Panc1 (cell line): ENCODE data around the gene CYSTM1. TPM values are rescaled to one million over a fixed set of nuclear protein-coding genes. Genes with fewer than 3 reads are reported as not detected.

Source experiments
- ATAC-seq: fragments of 200-7000 bp; cut with Tn5 transposase; 2 replicates; pipeline ENCODE4 v1.9.1; 2020; ENCODE audit warnings: mild to moderate bottlenecking, moderate library complexity
- BruUV-seq: library from RNA; stranded (reverse); fragments of 400-500 nt; replicated peaks from 2 replicates; lab custom pipeline; 2021; lab: Mats Ljungman, UMichigan
- CTCF ChIA-PET: fragments of 300-600 bp; sonication (Branson Sonifier 250); formaldehyde crosslinking; loops from one replicate; lab custom pipeline; 2022; ENCODE audit warnings: antibody characterized with exemption; lab: Charles Lee
- POLR2A ChIA-PET: fragments of 300-600 bp; sonication (Branson Sonifier 250); formaldehyde crosslinking; loops from one replicate; lab custom pipeline; 2022; ENCODE audit warnings: antibody characterized with exemption; lab: Charles Lee
- DNase-seq: peaks from one replicate; pipeline ENCODE4 v3.0.0-alpha.2; 2010; ENCODE audit warnings: low read depth, low spot score
- H3K27ac ChIP-seq: 2 replicates; pipeline ENCODE4 v1.5.1; 2011; ENCODE audit warnings: mild to moderate bottlenecking, low read length, inconsistent platforms
- H3K27me3 ChIP-seq: fragments of 200-500 bp; sonication (Bioruptor generic); 2 replicates; pipeline ENCODE4 v1.6.0; 2014; ENCODE audit warnings: low read length, inconsistent platforms; ENCODE audit not compliant: control insufficient read depth, insufficient read depth
- H3K36me3 ChIP-seq: fragments of 200-500 bp; sonication (Bioruptor generic); 2 replicates; pipeline ENCODE4 v1.5.1; 2014; ENCODE audit warnings: inconsistent platforms, mild to moderate bottlenecking, low read length, moderate library complexity; ENCODE audit not compliant: control insufficient read depth, insufficient read depth
- H3K4me1 ChIP-seq: 2 replicates; pipeline ENCODE4 v1.5.1; 2011; ENCODE audit warnings: inconsistent platforms, mild to moderate bottlenecking, low read length, moderate library complexity; ENCODE audit not compliant: control insufficient read depth, insufficient read depth
- H3K4me3 ChIP-seq, 2 experiments: 2 replicates each; pipeline ENCODE4 v1.5.1; 2011 to 2012; ENCODE audit warnings: low read depth in 2 of 2, low read length in 2 of 2, mild to moderate bottlenecking in 2 of 2, inconsistent platforms in 1 of 2, moderate library complexity in 1 of 2
- H3K9me3 ChIP-seq: fragments of 200-500 bp; sonication (Bioruptor generic); 2 replicates; pipeline ENCODE4 v1.5.1; 2014; ENCODE audit warnings: low read depth, mild to moderate bottlenecking, inconsistent platforms, low read length, moderate library complexity; ENCODE audit not compliant: control insufficient read depth, insufficient read depth
- POLR2AphosphoS5 ChIP-seq: IDR thresholded peaks from 2 replicates; pipeline ENCODE4 v1.6.1; 2012; ENCODE audit warnings: mild to moderate bottlenecking, low read depth, low read length, moderate library complexity
- SIN3A ChIP-seq: IDR thresholded peaks from 2 replicates; pipeline ENCODE4 v1.6.1; 2012; ENCODE audit warnings: low read depth, mild to moderate bottlenecking, low read length, moderate library complexity, borderline replicate concordance; ENCODE audit not compliant: insufficient read depth
- TCF7L2 ChIP-seq: IDR thresholded peaks from 2 replicates; pipeline ENCODE4 v1.6.1; 2011; ENCODE audit warnings: mild to moderate bottlenecking, low read depth, low read length, inconsistent platforms
- in situ Hi-C: cut with HindIII; loops from 2 replicates; pipeline ENCODE4 v1.10.0; 2016; ENCODE audit warnings: low sequenced_read_pairs, low pct_unique_long_range_greater_than_20kb
- intact Hi-C: fragments of 100-400 bp; cut with micrococcal nuclease; formaldehyde crosslinking; loops from one replicate; pipeline ENCODE4 v1.10.0; 2022; ENCODE audit not compliant: unreplicated experiment
- total RNA-seq: library from RNA; stranded (reverse); gene quantifications from one replicate; pipeline ENCODE4 v1.2.1, GENCODE V29; 2021; ENCODE audit not compliant: unreplicated experiment
- TF ChIP-seq, protein P1 (sequence below), 2 experiments: IDR thresholded peaks; 2 replicates each; pipeline ENCODE4 v1.6.1; 2011 to 2012; ENCODE audit warnings: low read depth in 2 of 2, control low read depth in 1 of 2, low read length in 1 of 2, mild to moderate bottlenecking in 1 of 2, moderate library complexity in 1 of 2; ENCODE audit not compliant: insufficient read depth in 1 of 2
- TF ChIP-seq, protein P2 (sequence below): fragments of 450-650 bp; IDR thresholded peaks from 2 replicates; pipeline ENCODE4 v1.5.1; 2017; ENCODE audit warnings: mild to moderate bottlenecking

Gene CYSTM1
- total RNA-seq, 1 experiment from 2014 or later = 126 TPM

DNA sequence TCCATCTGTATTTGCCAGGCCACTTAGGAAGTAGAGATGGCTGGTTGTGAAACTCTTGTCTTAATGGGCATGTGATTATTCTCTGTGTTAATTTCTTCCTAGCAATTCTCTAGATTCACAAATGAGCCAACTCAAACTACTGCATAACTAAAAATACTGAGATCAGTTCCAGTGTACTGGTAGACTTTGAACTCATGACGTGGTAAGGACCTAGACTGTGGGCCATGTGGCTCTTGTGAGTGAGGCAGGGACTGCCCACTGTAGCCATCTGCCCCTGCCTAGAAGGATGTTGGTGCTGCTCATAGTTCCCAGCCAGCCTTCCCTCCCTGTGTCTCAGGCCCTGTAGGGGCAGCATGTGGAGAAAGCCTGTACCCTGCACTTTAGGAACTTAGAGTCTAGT is 47.4 kb downstream of the CYSTM1 start:
- H3K27me3 ChIP-seq = no peaks in the 10 kb centered on the region
- ChIA-PET POLR2A (no interaction called here), CTCF (no interaction called here)
- DNase-seq (no peak), ATAC-seq (no peak)
- H3K9me3 ChIP-seq = no peaks in the 10 kb centered on the region
- no peak overlapping the region for H3K27ac ChIP-seq
- TF ChIP-seq SIN3A (no peak), TCF7L2 (no peak), POLR2AphosphoS5 (no peak)
- TF ChIP-seq, protein P1, sequence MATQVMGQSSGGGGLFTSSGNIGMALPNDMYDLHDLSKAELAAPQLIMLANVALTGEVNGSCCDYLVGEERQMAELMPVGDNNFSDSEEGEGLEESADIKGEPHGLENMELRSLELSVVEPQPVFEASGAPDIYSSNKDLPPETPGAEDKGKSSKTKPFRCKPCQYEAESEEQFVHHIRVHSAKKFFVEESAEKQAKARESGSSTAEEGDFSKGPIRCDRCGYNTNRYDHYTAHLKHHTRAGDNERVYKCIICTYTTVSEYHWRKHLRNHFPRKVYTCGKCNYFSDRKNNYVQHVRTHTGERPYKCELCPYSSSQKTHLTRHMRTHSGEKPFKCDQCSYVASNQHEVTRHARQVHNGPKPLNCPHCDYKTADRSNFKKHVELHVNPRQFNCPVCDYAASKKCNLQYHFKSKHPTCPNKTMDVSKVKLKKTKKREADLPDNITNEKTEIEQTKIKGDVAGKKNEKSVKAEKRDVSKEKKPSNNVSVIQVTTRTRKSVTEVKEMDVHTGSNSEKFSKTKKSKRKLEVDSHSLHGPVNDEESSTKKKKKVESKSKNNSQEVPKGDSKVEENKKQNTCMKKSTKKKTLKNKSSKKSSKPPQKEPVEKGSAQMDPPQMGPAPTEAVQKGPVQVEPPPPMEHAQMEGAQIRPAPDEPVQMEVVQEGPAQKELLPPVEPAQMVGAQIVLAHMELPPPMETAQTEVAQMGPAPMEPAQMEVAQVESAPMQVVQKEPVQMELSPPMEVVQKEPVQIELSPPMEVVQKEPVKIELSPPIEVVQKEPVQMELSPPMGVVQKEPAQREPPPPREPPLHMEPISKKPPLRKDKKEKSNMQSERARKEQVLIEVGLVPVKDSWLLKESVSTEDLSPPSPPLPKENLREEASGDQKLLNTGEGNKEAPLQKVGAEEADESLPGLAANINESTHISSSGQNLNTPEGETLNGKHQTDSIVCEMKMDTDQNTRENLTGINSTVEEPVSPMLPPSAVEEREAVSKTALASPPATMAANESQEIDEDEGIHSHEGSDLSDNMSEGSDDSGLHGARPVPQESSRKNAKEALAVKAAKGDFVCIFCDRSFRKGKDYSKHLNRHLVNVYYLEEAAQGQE (IDR thresholded peaks at IDR 0.05; ENCODE audit: insufficient read depth in 1 of 2, low read depth in 2 of 2, low read length in 1 of 2) = no peak
- TF ChIP-seq, protein P2, sequence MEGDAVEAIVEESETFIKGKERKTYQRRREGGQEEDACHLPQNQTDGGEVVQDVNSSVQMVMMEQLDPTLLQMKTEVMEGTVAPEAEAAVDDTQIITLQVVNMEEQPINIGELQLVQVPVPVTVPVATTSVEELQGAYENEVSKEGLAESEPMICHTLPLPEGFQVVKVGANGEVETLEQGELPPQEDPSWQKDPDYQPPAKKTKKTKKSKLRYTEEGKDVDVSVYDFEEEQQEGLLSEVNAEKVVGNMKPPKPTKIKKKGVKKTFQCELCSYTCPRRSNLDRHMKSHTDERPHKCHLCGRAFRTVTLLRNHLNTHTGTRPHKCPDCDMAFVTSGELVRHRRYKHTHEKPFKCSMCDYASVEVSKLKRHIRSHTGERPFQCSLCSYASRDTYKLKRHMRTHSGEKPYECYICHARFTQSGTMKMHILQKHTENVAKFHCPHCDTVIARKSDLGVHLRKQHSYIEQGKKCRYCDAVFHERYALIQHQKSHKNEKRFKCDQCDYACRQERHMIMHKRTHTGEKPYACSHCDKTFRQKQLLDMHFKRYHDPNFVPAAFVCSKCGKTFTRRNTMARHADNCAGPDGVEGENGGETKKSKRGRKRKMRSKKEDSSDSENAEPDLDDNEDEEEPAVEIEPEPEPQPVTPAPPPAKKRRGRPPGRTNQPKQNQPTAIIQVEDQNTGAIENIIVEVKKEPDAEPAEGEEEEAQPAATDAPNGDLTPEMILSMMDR = no peak
- BruUV-seq = no TSS peak
- no peak overlapping the region for H3K4me3 ChIP-seq
- in situ Hi-C loops = no loop called here
- H3K36me3 ChIP-seq = no peaks in the 10 kb centered on the region
- intact Hi-C loops = no loop called here
- H3K4me1 ChIP-seq = peaks cover 12% of the 10 kb centered on the region

DNA sequence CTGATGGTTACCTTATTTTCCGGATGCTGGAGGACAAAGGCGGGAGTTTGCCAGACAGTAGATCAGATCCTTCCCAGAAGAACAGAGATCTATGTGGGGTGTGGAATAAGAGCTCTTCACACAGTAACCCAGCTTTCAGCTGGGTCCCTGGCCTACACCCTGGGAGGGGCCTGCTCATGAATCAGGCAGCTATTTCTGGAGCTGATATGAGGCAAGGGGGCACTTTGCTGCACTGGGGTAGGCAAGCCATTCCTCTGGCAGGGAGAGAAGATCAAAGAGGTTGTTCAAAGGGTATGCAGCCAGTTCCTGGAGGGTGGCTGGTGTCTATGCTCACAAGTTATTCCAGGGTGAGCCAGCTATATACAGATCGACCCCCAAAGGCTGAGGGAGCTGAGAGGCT is 48.6 kb downstream of the CYSTM1 start:
- POLR2A ChIA-PET = no interaction called here

More for the DNA sequence above, 48.6 kb downstream of the CYSTM1 start:
- Histone ChIP-seq H3K4me1 (peaks cover 12% of the 10 kb centered on the region), H3K36me3 (no peaks in the 10 kb centered on the region), H3K4me3 (no peak overlapping the region), H3K9me3 (no peaks in the 10 kb centered on the region), H3K27ac (no peak overlapping the region), H3K27me3 (no peaks in the 10 kb centered on the region)
- CTCF ChIA-PET = no interaction called here
- intact Hi-C loops = no loop called here
- in situ Hi-C loops = no loop called here
- ATAC-seq = no peak
- no TSS peak for BruUV-seq
- DNase-seq = no peak
- TF ChIP-seq TCF7L2 = no peak
- TF ChIP-seq, protein P2 = no peak
- no peak for TF ChIP-seq POLR2AphosphoS5
- TF ChIP-seq, protein P1 (IDR thresholded peaks at IDR 0.05; ENCODE audit: insufficient read depth in 1 of 2, low read depth in 2 of 2, low read length in 1 of 2) = no peak
- TF ChIP-seq SIN3A = no peak
